Coronary artery (tissue), 2 donors: ENCODE measurements around the gene MAGI2.

Source experiments
- DNase-seq: peaks from one replicate; pipeline ENCODE4 v3.0.0-alpha.2; 2017; ENCODE audit warnings: low spot score
- H3K27ac ChIP-seq, 2 donors: fragments of 200-600 bp; sonication (generic); one replicate each; pipeline ENCODE4 v1.5.1; 2016 to 2019
- H3K4me3 ChIP-seq: fragments of 200-600 bp; sonication (generic); 2 replicates; pipeline ENCODE4 v1.5.1; 2016; ENCODE audit warnings: mild to moderate bottlenecking, moderate library complexity
- TF ChIP-seq, protein P1 (sequence below): fragments of 200-600 bp; sonication (generic); IDR thresholded peaks from one replicate; pipeline ENCODE4 v1.5.1; 2019; ENCODE audit warnings: antibody characterized with exemption

The MAGI2 gene

DNA sequence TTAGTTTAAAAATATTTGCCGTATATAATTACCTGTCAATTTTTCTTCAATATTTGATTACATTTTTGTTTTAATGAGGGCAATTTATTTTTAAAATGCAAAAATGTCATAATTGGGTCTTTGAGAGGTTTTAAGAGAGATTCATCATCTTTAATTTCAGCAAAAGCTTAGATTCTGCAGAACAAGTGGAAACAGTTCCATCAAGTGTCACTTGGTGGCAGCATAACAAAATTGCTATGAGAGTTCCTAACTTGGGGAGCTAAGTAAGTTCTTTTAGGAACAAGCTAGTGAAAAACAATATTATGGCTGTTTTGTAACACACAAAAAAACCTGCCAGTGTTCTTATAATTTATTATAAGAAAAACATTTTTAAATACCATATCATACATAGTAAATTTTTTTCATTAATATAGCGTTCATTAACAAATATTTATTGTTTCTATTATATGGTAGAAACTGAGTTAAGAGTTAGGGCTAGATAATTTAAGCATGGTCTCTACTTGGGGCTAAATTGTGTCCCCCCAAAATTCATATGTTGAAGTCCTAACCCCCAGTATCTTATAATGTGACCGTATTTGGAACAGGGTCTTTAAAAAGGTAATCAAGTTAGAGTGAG is 155.2 kb downstream of the MAGI2 start:
- no peak overlapping the region for H3K4me3 ChIP-seq
- TF ChIP-seq, protein P1, sequence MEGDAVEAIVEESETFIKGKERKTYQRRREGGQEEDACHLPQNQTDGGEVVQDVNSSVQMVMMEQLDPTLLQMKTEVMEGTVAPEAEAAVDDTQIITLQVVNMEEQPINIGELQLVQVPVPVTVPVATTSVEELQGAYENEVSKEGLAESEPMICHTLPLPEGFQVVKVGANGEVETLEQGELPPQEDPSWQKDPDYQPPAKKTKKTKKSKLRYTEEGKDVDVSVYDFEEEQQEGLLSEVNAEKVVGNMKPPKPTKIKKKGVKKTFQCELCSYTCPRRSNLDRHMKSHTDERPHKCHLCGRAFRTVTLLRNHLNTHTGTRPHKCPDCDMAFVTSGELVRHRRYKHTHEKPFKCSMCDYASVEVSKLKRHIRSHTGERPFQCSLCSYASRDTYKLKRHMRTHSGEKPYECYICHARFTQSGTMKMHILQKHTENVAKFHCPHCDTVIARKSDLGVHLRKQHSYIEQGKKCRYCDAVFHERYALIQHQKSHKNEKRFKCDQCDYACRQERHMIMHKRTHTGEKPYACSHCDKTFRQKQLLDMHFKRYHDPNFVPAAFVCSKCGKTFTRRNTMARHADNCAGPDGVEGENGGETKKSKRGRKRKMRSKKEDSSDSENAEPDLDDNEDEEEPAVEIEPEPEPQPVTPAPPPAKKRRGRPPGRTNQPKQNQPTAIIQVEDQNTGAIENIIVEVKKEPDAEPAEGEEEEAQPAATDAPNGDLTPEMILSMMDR: peak; percentile 53
- H3K27ac ChIP-seq: no peak overlapping the region
- no peak for DNase-seq

DNA sequence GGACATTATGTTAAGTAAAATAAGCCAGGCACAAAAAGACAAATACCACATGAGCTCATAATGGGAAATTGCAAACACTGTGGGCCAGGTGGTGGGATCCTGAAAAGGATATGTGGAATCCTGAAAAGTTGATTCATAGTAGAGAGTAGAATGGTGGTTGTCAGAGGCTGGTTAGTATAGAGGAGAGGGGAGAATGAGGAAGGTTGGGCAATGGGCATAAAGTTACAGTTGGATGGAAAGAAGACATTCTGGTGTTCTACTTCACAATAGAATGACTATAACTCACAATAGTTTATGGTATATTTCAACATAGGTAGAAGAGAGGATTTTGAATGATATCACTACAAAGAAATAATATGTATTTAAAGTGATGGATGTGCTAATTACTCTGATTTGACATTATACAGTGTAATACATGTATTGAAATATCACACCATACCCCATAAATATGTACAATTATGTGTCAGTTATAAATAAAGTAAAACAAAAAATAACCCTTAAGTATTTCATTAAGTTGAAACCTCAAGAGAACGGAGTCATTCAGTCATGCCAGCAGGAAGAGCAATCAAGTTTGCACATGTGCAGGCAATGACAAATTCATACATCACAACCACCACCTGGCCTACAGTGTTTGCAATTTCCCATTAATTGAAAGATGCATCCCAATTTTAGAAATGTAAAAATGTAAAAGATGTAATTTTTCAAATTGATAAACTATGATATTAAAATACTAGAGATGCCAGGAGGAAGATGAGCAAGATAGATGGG is 156.7 kb downstream of the MAGI2 start:
- no peak for DNase-seq
- H3K27ac ChIP-seq: no peak overlapping the region

DNA sequence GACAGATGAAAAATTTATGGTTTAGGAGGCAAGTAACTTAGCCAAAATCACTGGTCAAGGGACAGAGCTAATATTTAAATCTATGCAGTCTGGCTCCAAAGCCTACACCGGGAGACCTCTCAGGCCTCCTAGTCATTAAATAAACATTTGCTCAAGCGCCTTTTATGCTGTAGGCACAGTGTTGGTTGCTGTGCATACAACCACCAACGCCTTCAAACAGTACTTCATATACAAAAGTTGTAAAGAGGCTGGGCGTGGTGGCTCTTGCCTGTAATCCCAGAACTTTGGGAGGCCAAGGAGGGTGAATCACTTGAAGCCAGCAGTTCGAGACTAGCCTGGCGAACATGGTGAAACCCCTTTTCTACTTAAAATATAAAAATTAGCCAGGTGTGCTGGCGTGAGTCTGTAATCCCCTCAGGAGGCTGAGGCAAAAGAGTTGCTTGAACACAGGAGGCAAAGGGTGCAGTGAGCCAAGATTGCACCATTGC is 159.8 kb downstream of the MAGI2 start:
- Histone ChIP-seq H3K27ac (no peak overlapping the region), H3K4me3 (no peak overlapping the region)
- DNase-seq: no peak
- TF ChIP-seq, protein P1: no peak

More for the DNA sequence above, 156.7 kb downstream of the MAGI2 start:
- TF ChIP-seq, protein P1: no peak
- H3K4me3 ChIP-seq: no peak overlapping the region

DNA sequence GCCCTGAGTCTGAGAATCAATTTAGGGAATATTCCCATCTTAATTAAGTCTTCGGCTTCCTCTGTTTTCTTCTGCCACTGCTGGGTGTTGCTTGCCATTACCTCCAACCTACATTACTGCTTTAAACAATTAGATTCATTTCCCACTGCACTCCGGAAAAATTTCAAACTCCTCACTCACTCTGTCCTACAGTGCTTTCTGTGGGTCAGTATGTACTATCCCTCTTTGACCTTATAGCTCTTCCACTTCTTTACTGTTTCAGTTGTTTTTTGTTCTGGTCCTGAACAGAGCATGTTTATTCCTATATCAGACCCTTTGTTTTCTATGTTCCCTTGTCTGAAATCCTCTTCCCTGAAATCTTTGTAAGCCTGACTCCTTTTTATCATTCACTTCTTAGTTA is 160.6 kb downstream of the MAGI2 start:
- TF ChIP-seq, protein P1: no peak
- no peak overlapping the region for H3K27ac ChIP-seq
- no peak overlapping the region for H3K4me3 ChIP-seq
- DNase-seq: no peak

DNA sequence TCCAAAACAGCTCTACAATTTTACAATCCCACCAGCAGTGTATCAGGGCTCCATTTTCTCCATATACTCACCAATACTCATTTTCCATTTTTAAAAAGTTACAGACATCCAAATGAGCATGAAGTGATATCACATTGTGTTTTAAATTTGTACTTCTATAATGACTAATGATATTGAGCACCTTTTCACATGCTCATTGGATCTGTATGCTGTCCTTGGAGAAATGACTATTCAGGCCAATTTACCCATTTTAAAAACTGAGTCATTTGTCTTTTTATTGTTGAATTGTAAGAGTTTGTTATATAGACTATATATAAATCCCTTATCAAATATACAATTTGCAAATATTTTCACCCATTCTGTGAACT is 162.0 kb downstream of the MAGI2 start:
- TF ChIP-seq, protein P1: no peak
- DNase-seq: no peak
- Histone ChIP-seq H3K4me3 (no peak overlapping the region), H3K27ac (no peak overlapping the region)

DNA sequence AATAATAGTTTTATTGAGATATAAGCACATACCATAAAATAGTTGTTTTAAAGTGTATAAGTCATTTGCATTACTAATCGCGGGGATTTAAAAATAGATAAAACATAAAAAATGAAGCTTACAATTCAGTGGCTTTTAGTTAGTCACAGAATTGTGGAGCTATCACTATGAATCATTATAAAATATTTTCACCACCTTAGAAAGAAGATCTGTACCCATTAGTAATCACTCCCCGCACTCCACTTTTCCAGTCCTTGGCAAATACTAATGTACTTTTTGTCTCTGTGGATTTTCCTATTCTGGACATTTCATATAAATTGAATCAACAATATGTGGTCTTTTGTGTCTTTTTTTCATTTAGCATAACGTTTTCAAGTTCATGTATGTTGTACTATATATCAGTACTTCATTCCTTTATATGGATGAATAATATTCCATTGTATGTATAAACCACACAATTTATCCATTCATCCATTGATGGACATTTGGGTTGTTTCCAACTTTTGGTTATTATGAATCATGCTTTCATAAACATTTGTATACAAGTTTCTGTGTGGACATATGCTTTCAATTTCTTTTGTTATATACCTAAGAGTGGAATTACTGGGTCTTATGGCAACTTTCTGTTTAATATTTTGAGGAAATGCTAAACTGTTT is 162.5 kb downstream of the MAGI2 start:
- no peak overlapping the region for H3K27ac ChIP-seq
- no peak overlapping the region for H3K4me3 ChIP-seq
- no peak for DNase-seq
- TF ChIP-seq, protein P1: no peak
